Activated CD4-positive, alpha-beta memory T cell treated with anti-CD3 and anti-CD28 coated beads for 36 hours (primary cell): ENCODE measurements around the gene MTO1. TPM values are rescaled to one million over a fixed set of nuclear protein-coding genes. Genes with fewer than 3 reads are reported as not detected.
"Not testable (repeated sequence)": the region's sequence is repeated elsewhere in the genome, so short reads cannot be mapped to it uniquely, and the experiment has no call there.

ENCODE experiments used
- CTCF ChIA-PET: fragments of 350-600 bp; sonication (Branson Sonifier 250); formaldehyde crosslinking; loops from one replicate; lab custom pipeline; 2021; ENCODE audit warnings: antibody characterized with exemption, inconsistent platforms; lab: Charles Lee
- POLR2A ChIA-PET: fragments of 350-600 bp; sonication (Branson Sonifier 250); formaldehyde crosslinking; loops from one replicate; lab custom pipeline; 2021; ENCODE audit warnings: antibody characterized with exemption; lab: Charles Lee
- DNase-seq: peaks from one replicate; pipeline ENCODE4 v3.0.0-alpha.2; 2020
- H3K27ac Mint-ChIP-seq: one replicate; pipeline ENCODE4 v1.8.0; 2021; ENCODE audit warnings: mixed read lengths
- H3K27me3 Mint-ChIP-seq: one replicate; pipeline ENCODE4 v1.8.0; 2021; ENCODE audit warnings: mixed read lengths
- H3K36me3 Mint-ChIP-seq: one replicate; pipeline ENCODE4 v1.8.0; 2021; ENCODE audit warnings: mixed read lengths
- H3K4me1 Mint-ChIP-seq: one replicate; pipeline ENCODE4 v1.8.0; 2021; ENCODE audit warnings: low read depth, mixed read lengths
- H3K4me3 Mint-ChIP-seq: one replicate; pipeline ENCODE4 v1.8.0; 2021; ENCODE audit warnings: mild to moderate bottlenecking, mixed read lengths
- H3K9me3 Mint-ChIP-seq: one replicate; pipeline ENCODE4 v1.8.0; 2021; ENCODE audit warnings: mixed read lengths
- intact Hi-C: fragments of 100-400 bp; cut with micrococcal nuclease; formaldehyde crosslinking; loops from one replicate; pipeline ENCODE4 v1.15.1; 2023
- total RNA-seq, 2 experiments: library from RNA; stranded (reverse); gene quantifications; one replicate each; pipeline ENCODE4 v1.2.3, GENCODE V29; 2021

Gene MTO1
- 10 to 100 TPM; 40.7 to 47.7 TPM for total RNA-seq

DNA sequence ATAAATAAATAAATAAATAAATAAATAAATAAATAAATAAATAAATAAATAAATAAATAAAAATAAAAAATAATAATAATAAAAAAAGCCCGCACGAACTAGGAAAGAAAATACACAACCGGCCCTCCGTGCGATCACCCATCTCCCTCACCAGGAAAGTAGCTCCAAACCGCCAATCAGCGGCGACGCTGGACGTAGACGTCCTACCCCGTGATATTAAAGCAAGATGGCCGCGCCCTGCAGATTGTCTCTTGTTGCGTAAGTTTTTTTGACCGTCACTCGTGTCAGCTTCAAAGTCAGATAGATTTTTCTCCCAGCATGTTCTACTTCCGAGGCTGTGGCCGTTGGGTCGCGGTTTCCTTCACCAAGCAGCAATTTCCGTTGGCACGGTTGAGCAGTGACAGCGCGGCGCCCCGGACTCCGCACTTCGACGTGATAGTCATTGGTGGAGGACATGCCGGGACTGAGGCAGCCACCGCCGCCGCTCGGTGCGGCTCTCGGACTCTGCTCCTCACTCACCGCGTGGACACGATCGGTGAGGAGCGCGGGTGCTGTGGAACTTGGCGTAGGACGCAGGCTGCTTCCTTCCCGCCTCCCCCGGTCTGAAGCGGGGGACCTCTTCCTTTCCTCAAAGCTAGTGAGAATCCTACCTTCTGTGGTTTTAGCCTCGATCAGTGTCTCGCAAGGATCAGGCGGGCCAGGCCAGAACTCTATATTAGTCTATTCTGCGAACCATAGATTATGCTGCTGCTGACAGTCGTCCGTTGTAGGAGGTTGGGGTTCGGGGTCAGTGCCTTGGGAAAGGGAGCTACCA lies at the start of gene MTO1:
MTO1 (plus strand) TSS at position 201 of the 814 bp plus-strand sequence; CDS start at position 319, 118 bp downstream.
- Mint-ChIP-seq H3K9me3 (no peaks in the 10 kb centered on the region), H3K36me3 (peaks cover 20% of the 10 kb centered on the region), H3K27ac (peak within 1 kb of the TSS; percentile 97), H3K4me3 (peak within 1 kb of the TSS; percentile 97), H3K27me3 (no peaks in the 10 kb centered on the region), H3K4me1 (peaks cover 40% of the 10 kb centered on the region)
- ChIA-PET POLR2A (interaction anchor here (0.6 to 4.0 kb wide), 13 partner anchors 9 to 192 kb away, joined by 3 to 72 read pairs (median 6); partner anchors contain the start of genes CGAS, EEF1A1 and SLC17A5), CTCF (interaction anchor here (0.7 to 3.1 kb wide), 12 partner anchors 10 to 191 kb away, joined by 3 to 30 read pairs (median 4); partner anchors contain the start of genes CGAS, EEF1A1 and SLC17A5)
- intact Hi-C loops, result loop anchor here (1.0 to 5.0 kb wide), 5 partner anchors 9 to 1823 kb away; partner anchors contain the start of genes CGAS, DDX43, EEF1A1 and TMEM30A
- peak; percentile 91 for DNase-seq

DNA sequence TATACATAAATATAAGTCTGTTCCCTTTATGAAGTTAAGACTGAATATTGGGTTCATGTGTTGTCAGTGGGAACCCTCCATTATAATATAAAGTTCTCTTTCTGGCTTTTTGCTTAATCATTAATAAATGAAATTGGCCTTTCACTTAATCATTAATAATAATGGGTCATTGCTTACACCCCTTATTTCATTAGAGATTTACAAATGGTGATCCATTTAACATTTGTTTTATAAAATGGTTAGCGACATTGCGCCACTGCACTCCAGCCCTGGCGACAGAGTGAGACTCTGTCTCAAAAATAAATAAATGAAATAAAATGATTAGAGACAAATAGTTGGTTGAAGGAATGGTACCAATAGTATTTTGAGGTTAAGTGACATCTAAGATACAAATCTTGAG lies 48.4 kb upstream of the MTO1 start:
- ChIA-PET POLR2A (no interaction called here), CTCF (no interaction called here)
- no peak for DNase-seq
- Mint-ChIP-seq H3K36me3 (peaks cover 11% of the 10 kb centered on the region), H3K4me1 (peaks cover under 1% of the 10 kb centered on the region), H3K9me3 (no peaks in the 10 kb centered on the region), H3K4me3 (no peak overlapping the region), H3K27ac (no peak overlapping the region), H3K27me3 (no peaks in the 10 kb centered on the region)
- intact Hi-C loops, result no loop called here

DNA sequence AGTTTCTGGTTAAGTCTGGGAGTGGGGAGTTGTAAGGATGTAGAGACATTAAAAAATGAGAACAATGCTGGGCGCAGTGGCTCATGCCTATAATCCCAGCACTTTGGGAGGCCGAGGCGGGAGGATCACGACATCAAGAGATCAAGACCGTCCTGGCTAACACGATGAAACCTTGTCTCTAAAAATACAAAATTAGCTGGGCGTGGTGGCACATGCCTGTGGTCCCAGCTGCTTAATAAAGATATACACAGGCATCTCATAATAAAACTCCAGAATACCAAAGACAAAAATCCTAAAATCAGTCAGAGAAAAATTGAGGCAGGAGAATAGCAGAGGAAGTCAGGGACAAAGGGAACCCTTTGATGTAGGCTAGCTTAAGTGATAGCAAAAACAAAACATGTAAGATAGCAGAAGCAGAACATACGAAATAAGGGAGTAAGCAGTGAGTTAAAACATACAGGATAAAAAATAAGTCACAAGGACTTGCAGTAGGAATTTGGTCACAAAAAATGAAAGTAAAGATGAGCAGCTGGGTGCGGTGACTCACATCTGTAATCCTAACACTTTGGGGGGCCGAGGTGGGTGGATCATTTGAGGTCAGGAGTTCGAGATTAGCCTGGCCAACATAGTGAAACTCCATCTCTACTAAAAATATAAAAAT lies 43.3 kb upstream of the MTO1 start:
- Mint-ChIP-seq H3K9me3 (no peaks in the 10 kb centered on the region), H3K4me3 (no peak overlapping the region), H3K27ac (no peak overlapping the region), H3K27me3 (no peaks in the 10 kb centered on the region), H3K36me3 (peaks cover 29% of the 10 kb centered on the region), H3K4me1 (peaks cover 14% of the 10 kb centered on the region)
- ChIA-PET CTCF (no interaction called here), POLR2A (no interaction called here)
- no peak for DNase-seq
- intact Hi-C loops, result no loop called here

DNA sequence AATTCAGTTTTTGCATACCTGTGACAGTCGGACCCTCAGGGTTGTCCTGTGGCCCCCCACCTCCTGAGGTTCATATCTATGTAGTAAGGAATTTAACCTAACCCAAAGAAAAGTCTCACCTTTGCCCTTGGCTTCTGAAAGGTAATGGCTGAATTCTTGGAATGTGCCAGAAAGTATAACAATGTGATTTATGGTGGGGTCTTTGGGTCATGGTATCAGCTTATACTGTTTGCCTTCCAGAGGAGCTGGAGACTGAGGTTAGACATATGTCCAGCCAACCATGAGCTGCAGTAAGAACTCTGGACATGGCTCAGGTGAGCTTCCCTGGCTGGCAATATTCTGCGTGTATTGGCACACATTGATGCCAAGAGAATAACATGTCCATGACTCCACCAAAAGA lies 40.0 kb upstream of the MTO1 start:
- Mint-ChIP-seq H3K27ac (peak overlapping the region; percentile 74), H3K36me3 (peaks cover 41% of the 10 kb centered on the region)
- CTCF ChIA-PET, result interaction anchor here (0.6 to 1.4 kb wide), 2 partner anchors 12 to 33 kb away, joined by 3 to 4 read pairs; no protein-coding TSS in a partner anchor

DNA sequence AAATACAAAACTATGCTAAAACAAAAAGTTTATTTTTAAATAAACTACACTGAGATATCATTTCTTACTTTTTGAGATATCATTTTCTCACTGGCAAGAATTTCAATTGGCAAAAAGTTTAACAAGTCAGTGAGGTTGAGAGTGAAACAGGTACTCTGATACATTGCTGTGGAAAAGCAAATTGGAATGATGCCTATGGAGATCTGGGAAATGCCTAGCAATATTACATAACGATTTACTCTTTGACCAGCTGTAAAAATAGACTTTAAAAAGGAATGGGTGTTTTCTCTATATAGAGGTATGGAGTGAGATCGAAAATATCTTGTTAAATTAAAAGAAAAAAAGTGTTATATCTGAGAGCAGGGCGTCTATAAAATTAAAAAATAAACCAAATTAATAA lies 26.3 kb upstream of the MTO1 start:
- H3K36me3 Mint-ChIP-seq, result peaks cover 47% of the 10 kb centered on the region
- intact Hi-C loops, result no loop called here
- no peak overlapping the region for H3K27ac Mint-ChIP-seq
- no peaks in the 10 kb centered on the region for H3K27me3 Mint-ChIP-seq
- DNase-seq, result no peak
- no peaks in the 10 kb centered on the region for H3K9me3 Mint-ChIP-seq
- POLR2A ChIA-PET, result no interaction called here
- H3K4me1 Mint-ChIP-seq, result peaks cover 8% of the 10 kb centered on the region
- no peak overlapping the region for H3K4me3 Mint-ChIP-seq
- CTCF ChIA-PET, result interaction anchor here (1.4 kb wide), 1 partner anchor 17 kb away, joined by 3 read pairs; the partner anchor contains the start of gene CGAS

More for the DNA sequence above, 40.0 kb upstream of the MTO1 start:
- DNase-seq, result no peak
- Mint-ChIP-seq H3K4me3 (no peak overlapping the region), H3K9me3 (no peaks in the 10 kb centered on the region), H3K27me3 (no peaks in the 10 kb centered on the region), H3K4me1 (peaks cover 19% of the 10 kb centered on the region)
- POLR2A ChIA-PET, result no interaction called here
- intact Hi-C loops, result no loop called here

DNA sequence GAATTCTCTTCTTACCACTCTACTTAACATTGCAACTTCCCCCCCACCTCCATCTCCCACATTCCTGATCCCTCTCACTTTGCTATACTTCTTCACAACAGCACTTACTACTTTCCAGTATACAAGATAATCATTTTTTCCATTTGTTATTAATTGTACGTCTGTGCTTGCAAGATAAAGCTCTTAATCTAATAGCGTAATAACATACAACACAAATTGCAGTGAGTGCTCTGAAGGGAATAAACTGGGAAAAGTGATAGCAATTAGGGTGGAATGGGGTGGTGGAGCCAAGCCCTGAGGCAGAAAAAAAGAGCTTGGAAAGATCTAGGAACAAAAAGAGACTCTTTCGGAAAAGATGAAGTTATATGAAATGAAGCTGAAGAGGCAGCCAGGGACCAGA lies 18.0 kb upstream of the MTO1 start:
- no peak for DNase-seq
- Mint-ChIP-seq H3K36me3 (peaks cover 54% of the 10 kb centered on the region), H3K27ac (no peak overlapping the region), H3K4me3 (no peak overlapping the region), H3K9me3 (no peaks in the 10 kb centered on the region), H3K27me3 (no peaks in the 10 kb centered on the region), H3K4me1 (peaks cover 37% of the 10 kb centered on the region)
- CTCF ChIA-PET, result interaction anchor here (0.5 kb wide), 1 partner anchor 205 kb away, joined by 3 read pairs; no protein-coding TSS in a partner anchor
- intact Hi-C loops, result no loop called here
- POLR2A ChIA-PET, result no interaction called here

DNA sequence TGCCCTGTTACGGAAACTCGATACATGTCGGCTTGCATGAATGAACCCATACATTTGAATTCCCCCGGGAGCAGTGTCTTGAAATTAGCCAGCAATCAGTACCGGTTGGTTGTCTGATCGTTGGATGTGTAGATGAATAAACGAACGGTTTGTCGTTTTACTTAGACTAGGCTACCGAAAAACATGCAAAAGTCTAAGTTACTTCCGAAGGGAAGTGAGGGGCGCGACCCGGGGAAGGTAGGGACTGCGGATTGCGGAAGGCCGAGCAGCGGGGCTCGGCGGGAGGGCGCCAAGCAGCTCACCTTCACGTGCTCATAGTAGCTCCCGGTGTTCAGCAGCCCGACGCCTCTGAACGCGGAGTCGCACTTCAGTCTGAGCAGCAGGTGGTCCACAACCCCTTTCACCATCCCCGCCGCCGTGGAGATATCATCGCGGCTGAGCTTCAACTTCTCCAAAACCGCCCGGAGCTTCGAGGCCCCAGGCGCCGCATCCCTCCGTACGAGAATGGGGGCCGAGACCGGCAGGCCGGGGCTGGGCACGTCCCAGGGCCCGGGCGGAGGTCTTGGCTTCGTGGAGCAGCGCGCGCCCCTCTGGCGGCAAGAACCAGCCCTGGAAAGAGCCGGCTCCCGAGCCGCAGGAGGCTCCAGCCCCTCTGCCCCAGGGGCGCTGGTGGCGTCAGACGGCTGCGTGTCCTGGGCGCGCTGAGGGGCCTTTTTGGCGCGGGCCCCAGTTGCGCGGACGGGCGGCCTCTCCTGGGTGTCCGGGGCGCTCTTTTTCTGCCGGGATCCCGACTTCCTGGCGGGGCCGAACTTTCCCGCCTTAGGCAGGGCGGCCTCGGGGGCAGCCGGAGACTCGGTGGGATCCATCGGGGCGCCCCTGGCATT lies 10.1 kb upstream of the MTO1 start:
- Mint-ChIP-seq H3K4me1 (peaks cover 18% of the 10 kb centered on the region), H3K36me3 (peaks cover 25% of the 10 kb centered on the region), H3K4me3 (peak overlapping the region; percentile 86), H3K27ac (peak overlapping the region; percentile 93), H3K27me3 (no peaks in the 10 kb centered on the region), H3K9me3 (no peaks in the 10 kb centered on the region)
- ChIA-PET POLR2A (interaction anchor here (0.7 to 3.9 kb wide), 8 partner anchors 11 to 202 kb away, joined by 4 to 82 read pairs (median 10); partner anchors contain the start of genes EEF1A1, MTO1 and SLC17A5), CTCF (interaction anchor here (0.6 to 3.3 kb wide), 8 partner anchors 10 to 201 kb away, joined by 3 to 30 read pairs (median 8); partner anchors contain the start of gene MTO1)
- intact Hi-C loops, result loop anchor here (1.0 to 5.0 kb wide), 6 partner anchors 10 to 831 kb away; partner anchors contain the start of genes EEF1A1 and MTO1
- peak; percentile 61 for DNase-seq

DNA sequence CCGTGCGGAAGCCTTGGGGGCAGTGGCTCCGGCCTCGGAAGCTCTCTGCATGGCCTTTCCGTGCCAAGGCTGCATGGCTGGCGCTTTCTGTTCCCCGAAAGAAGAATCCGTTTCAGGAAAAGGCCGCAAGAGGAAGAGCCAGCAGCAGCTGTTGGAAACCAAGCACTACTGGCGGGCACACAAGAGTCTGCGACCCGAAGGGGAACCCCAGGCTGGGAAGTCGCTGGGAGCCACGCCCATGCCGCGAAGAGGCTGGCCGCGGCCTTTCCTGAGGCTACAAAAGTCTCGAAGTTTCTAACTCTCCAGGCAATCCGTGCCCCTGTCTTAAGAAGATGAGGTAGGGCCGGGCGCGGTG lies 9.5 kb upstream of the MTO1 start, which contains the start of gene CGAS:
CGAS (minus strand) TSS at position 191 of the 355 bp plus-strand sequence; CDS start at position 75, 116 bp downstream.
- Mint-ChIP-seq H3K9me3 (no peaks in the 10 kb centered on the region), H3K27ac (peak within 1 kb of the TSS; percentile 93), H3K27me3 (no peaks in the 10 kb centered on the region), H3K36me3 (peaks cover 25% of the 10 kb centered on the region), H3K4me3 (peak within 1 kb of the TSS; percentile 86), H3K4me1 (peaks cover 20% of the 10 kb centered on the region)
- CTCF ChIA-PET, result interaction anchor here (1.2 to 3.3 kb wide), 5 partner anchors 9 to 200 kb away, joined by 3 to 30 read pairs (median 9); partner anchors contain the start of gene MTO1
- peak; percentile 91 for DNase-seq
- intact Hi-C loops, result loop anchor here (1.0 to 5.0 kb wide), 3 partner anchors 9 to 129 kb away; partner anchors contain the start of gene MTO1
- POLR2A ChIA-PET, result interaction anchor here (0.7 to 3.9 kb wide), 9 partner anchors 10 to 202 kb away, joined by 3 to 82 read pairs (median 8); partner anchors contain the start of genes EEF1A1, MTO1 and SLC17A5

DNA sequence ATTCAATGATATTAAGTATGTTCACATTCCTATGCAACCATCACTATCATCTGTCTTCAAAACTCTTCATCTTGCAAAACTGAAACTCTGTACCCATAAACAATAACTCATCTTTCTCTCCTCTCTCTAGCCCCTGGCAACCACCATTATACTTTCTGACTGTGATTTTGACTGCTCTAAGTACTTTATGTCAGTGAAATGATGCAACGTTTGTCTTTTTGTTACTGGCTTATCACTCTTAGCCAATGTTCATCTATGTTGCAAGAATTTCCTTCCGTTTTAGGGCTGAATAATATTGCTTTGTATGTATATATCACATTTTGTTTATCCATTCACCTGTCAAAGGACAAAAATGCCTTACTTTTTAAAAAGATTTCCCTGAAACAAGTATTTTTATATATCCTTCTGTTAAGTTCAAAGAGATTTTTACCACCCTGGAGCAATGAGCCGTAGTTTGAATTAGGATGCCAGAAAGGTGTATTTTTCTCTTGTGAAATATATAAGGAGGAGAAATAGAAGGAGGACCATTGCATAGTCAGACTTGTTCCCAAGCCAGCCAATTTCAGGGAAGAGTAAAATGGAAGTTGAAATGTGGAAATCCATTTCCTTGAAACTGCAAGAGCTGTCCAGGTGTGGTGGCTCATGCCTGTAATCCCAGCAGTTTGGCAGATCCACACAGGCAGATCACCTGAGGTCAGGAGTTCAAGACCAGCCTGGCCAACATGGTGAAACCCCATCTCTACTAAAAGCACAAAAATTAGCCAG lies 5.5 kb upstream of the MTO1 start:
- ChIA-PET POLR2A (no interaction called here), CTCF (no interaction called here)
- H3K27ac Mint-ChIP-seq, result peak overlapping the region; percentile 55
- no peaks in the 10 kb centered on the region for H3K27me3 Mint-ChIP-seq
- peaks cover 2% of the 10 kb centered on the region for H3K36me3 Mint-ChIP-seq
- no peak overlapping the region for H3K4me3 Mint-ChIP-seq
- H3K4me1 Mint-ChIP-seq, result peaks cover 28% of the 10 kb centered on the region
- intact Hi-C loops, result no loop called here
- no peak for DNase-seq
- no peaks in the 10 kb centered on the region for H3K9me3 Mint-ChIP-seq

- H3K4me1 Mint-ChIP-seq, result peaks cover 40% of the 10 kb centered on the region
- intact Hi-C loops, POLR2A ChIA-PET, H3K9me3 Mint-ChIP-seq, CTCF ChIA-PET, H3K27me3 Mint-ChIP-seq, DNase-seq: not testable (repeated sequence)
- H3K27ac Mint-ChIP-seq, result peak overlapping the region; percentile 97
- peaks cover 12% of the 10 kb centered on the region for H3K36me3 Mint-ChIP-seq
- peak overlapping the region; percentile 41 for H3K4me3 Mint-ChIP-seq
These were observed 2.1 kb upstream of the MTO1 start for GRCh38 chr6:73459474-73459873.
